ENCODE data around the gene TMEM108.

TMEM108 gene

DNA sequence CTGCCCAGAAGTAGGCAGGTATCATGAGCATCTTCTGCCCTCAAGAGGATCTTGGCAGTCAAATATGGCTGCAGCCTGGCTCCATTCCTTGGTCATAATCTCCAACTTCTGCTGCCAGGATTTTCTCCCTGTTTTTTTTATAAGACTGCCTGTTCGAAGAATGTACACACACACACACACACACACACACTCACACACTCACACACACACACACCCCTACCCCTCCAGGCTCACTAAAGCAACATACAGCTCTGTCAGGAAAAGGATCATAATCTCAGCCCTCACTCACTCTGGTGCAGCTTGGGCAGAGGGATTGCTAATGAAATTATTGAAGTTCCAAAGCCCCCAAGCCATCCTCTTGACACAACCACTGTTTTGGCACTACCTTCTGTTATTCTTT, 232.4 kb downstream of the TMEM108 start:
- H3K36me3 ChIP-seq (ENCODE audit: control insufficient read depth in 2 of 2, insufficient read depth in 1 of 2, low read length in 2 of 2), result no peaks in the 10 kb centered on the region
- H3K4me3 ChIP-seq (ENCODE audit: low read depth, low read length), result no peak overlapping the region
- no peak overlapping the region for H3K27ac ChIP-seq (ENCODE audit: extremely low read depth, low read depth, low read length)
- POLR2A ChIA-PET, result no interaction called here
- CTCF ChIA-PET, result interaction anchor here (1.4 kb wide), 2 partner anchors 9 to 229 kb away, joined by 3 to 4 read pairs; no protein-coding TSS in a partner anchor
- no peaks in the 10 kb centered on the region for H3K4me1 ChIP-seq (ENCODE audit: control insufficient read depth, insufficient read depth, low read length)
- H3K9me3 ChIP-seq (ENCODE audit: control insufficient read depth, insufficient read depth, low read depth, low read length), result no peaks in the 10 kb centered on the region
- TF ChIP-seq SCRT1 (tag by site-specific recombination; IDR thresholded peaks at IDR 0.05; ENCODE audit: borderline replicate concordance) (no peak), ZFP3 (tag by site-specific recombination; IDR thresholded peaks at IDR 0.05; ENCODE audit: low read depth) (no peak), ZNF76 (tag by site-specific recombination; IDR thresholded peaks at IDR 0.05; ENCODE audit: borderline replicate concordance, low read depth) (no peak), GLI4 (tag by site-specific recombination; IDR thresholded peaks at IDR 0.05) (no peak), YY1 (tag by site-specific recombination; IDR thresholded peaks at IDR 0.05) (no peak), ZNF155 (tag by site-specific recombination; IDR thresholded peaks at IDR 0.05) (no peak), KLF10 (tag by site-specific recombination; IDR thresholded peaks at IDR 0.05) (no peak), RBAK (tag by site-specific recombination; IDR thresholded peaks at IDR 0.05) (no peak), ZNF16 (tag by site-specific recombination; IDR thresholded peaks at IDR 0.05; ENCODE audit: low read depth) (no peak), INSM2 (tag by site-specific recombination; IDR thresholded peaks at IDR 0.05) (no peak), ZNF266 (tag by site-specific recombination; IDR thresholded peaks at IDR 0.05; ENCODE audit: low read depth) (no peak), ZNF677 (tag by site-specific recombination; IDR thresholded peaks at IDR 0.05) (no peak), ZNF626 (tag by site-specific recombination; IDR thresholded peaks at IDR 0.05) (no peak), TRIM28 (IDR thresholded peaks at IDR 0.05; ENCODE audit: borderline replicate concordance, low read length) (no peak), ZNF558 (tag by site-specific recombination; IDR thresholded peaks at IDR 0.05) (no peak), ZNF514 (tag by site-specific recombination; IDR thresholded peaks at IDR 0.05) (no peak), KLF16 (tag by site-specific recombination; IDR thresholded peaks at IDR 0.05) (no peak), ZXDB (tag by site-specific recombination; IDR thresholded peaks at IDR 0.05) (no peak), ZNF26 (tag by site-specific recombination; IDR thresholded peaks at IDR 0.05) (no peak)
- TF ChIP-seq, protein P1, sequence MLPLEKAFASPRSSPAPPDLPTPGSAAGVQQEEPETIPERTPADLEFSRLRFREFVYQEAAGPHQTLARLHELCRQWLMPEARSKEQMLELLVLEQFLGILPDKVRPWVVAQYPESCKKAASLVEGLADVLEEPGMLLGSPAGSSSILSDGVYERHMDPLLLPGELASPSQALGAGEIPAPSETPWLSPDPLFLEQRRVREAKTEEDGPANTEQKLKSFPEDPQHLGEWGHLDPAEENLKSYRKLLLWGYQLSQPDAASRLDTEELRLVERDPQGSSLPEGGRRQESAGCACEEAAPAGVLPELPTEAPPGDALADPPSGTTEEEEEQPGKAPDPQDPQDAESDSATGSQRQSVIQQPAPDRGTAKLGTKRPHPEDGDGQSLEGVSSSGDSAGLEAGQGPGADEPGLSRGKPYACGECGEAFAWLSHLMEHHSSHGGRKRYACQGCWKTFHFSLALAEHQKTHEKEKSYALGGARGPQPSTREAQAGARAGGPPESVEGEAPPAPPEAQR (tag by site-specific recombination; IDR thresholded peaks at IDR 0.05), result no peak

DNA sequence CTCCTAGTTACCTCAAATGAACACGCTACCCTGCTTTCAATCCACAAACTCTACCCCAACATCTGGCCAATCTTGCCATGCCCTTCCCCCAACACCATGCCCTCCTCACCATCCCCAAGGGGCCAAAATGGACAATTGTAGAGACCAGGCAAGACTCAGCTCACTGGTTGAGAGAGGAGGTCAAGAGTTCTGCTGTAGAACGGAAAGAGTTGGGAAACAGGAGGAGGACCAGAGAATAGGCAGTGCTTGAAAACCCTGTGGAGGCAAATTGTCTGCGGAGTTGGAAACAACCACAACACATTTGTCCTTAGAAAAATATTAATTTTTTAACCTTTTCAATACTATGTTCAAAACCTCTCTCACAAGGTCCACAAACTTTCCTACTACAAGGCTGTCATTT, 232.9 kb downstream of the TMEM108 start:
- POLR2A ChIA-PET, result no interaction called here
- TF ChIP-seq FEZF1 (tag by site-specific recombination; IDR thresholded peaks at IDR 0.05), result no peak
- no peak for TF ChIP-seq ZFP69B (tag by site-specific recombination; IDR thresholded peaks at IDR 0.05)
- H3K4me3 ChIP-seq (ENCODE audit: low read depth, low read length), result no peak overlapping the region
- no peak overlapping the region for H3K27ac ChIP-seq (ENCODE audit: extremely low read depth, low read depth, low read length)
- H3K4me1 ChIP-seq (ENCODE audit: control insufficient read depth, insufficient read depth, low read length), result no peaks in the 10 kb centered on the region
- H3K9me3 ChIP-seq (ENCODE audit: control insufficient read depth, insufficient read depth, low read depth, low read length), result no peaks in the 10 kb centered on the region
- CTCF ChIA-PET, result interaction anchor here (1.4 kb wide), 1 partner anchor 9 kb away, joined by 3 read pairs; no protein-coding TSS in a partner anchor
- no peaks in the 10 kb centered on the region for H3K36me3 ChIP-seq (ENCODE audit: control insufficient read depth in 2 of 2, insufficient read depth in 1 of 2, low read length in 2 of 2)

All from HEK293 (cell line).